Parathyroid adenoma (tissue), 2 donors: Measurements from ENCODE around the gene HECA.

ENCODE experiments used
- H2AFZ ChIP-seq: fragments of 300-600 bp; sonication (generic); one replicate; pipeline ENCODE4 v1.7.0; 2017; ENCODE audit warnings: antibody characterized with exemption, mild to moderate bottlenecking
- H3K27ac ChIP-seq: fragments of 300-600 bp; sonication (generic); one replicate; pipeline ENCODE4 v1.7.0; 2017
- H3K27me3 ChIP-seq: fragments of 300-600 bp; sonication (generic); one replicate; pipeline ENCODE4 v1.7.0; 2017; ENCODE audit warnings: low read length; ENCODE audit not compliant: control insufficient read depth, insufficient read depth
- H3K36me3 ChIP-seq: fragments of 300-600 bp; sonication (generic); one replicate; pipeline ENCODE4 v1.7.0; 2017; ENCODE audit warnings: low read length; ENCODE audit not compliant: control insufficient read depth, insufficient read depth
- H3K4me1 ChIP-seq: fragments of 300-600 bp; sonication (generic); one replicate; pipeline ENCODE4 v1.7.0; 2017; ENCODE audit warnings: control low read depth
- H3K4me2 ChIP-seq: fragments of 300-600 bp; sonication (generic); one replicate; pipeline ENCODE4 v1.7.0; 2017; ENCODE audit warnings: low read length
- H3K4me3 ChIP-seq: fragments of 300-600 bp; sonication (generic); one replicate; pipeline ENCODE4 v1.7.0; 2017; ENCODE audit warnings: low read depth, low read length
- H3K79me2 ChIP-seq: fragments of 300-600 bp; sonication (generic); one replicate; pipeline ENCODE4 v1.7.0; 2017; ENCODE audit warnings: control low read depth
- H3K9ac ChIP-seq: fragments of 300-600 bp; sonication (generic); one replicate; pipeline ENCODE4 v1.7.0; 2017; ENCODE audit warnings: mild to moderate bottlenecking
- H3K9me3 ChIP-seq: fragments of 300-600 bp; sonication (generic); one replicate; pipeline ENCODE4 v1.7.0; 2017; ENCODE audit warnings: low read length; ENCODE audit not compliant: control insufficient read depth
- CTCF ChIP-seq: fragments of 300-600 bp; sonication (generic); IDR thresholded peaks from one replicate; pipeline ENCODE4 v1.7.0; 2017; ENCODE audit warnings: antibody characterized with exemption, mild to moderate bottlenecking
- donor health status: primary hyperparathyroidism.

Gene HECA

GRCh38 chr6:139134817-139135577 lies at the start of gene HECA:
TSS of gene HECA (plus strand) at chr6:139135080. CDS start at chr6:139135397, 317 bp downstream.
- no peak for TF ChIP-seq CTCF
- H3K4me1 ChIP-seq: peaks cover 3% of the 10 kb centered on the region

GRCh38 chr6:139091826-139092225 lies 43.1 kb upstream of the HECA start:
- no peak overlapping the region for H3K9ac ChIP-seq
- no peak for TF ChIP-seq CTCF

More at GRCh38 chr6:139134817-139135577, at the start of gene HECA:
- Histone ChIP-seq H3K27me3 (no peaks in the 10 kb centered on the region), H3K36me3 (no peaks in the 10 kb centered on the region), H3K27ac (peak within 1 kb of the TSS; percentile 76), H3K4me3 (peak within 1 kb of the TSS; percentile 63), H2AFZ (peak within 1 kb of the TSS; percentile 78), H3K9me3 (no peaks in the 10 kb centered on the region), H3K79me2 (peaks cover 20% of the 10 kb centered on the region), H3K9ac (peak within 1 kb of the TSS; percentile 54), H3K4me2 (peak within 1 kb of the TSS; percentile 84)

GRCh38 chr6:139099984-139100383 lies 34.9 kb upstream of the HECA start:
- no peak overlapping the region for H3K27ac ChIP-seq
- H3K4me3 ChIP-seq: no peak overlapping the region
- no peak overlapping the region for H2AFZ ChIP-seq
- H3K79me2 ChIP-seq: no peaks in the 10 kb centered on the region
- H3K4me1 ChIP-seq: no peaks in the 10 kb centered on the region
- no peaks in the 10 kb centered on the region for H3K36me3 ChIP-seq
- H3K9ac ChIP-seq: no peak overlapping the region
- no peaks in the 10 kb centered on the region for H3K9me3 ChIP-seq
- H3K4me2 ChIP-seq: no peak overlapping the region
- TF ChIP-seq CTCF: no peak
- H3K27me3 ChIP-seq: no peaks in the 10 kb centered on the region

More at GRCh38 chr6:139091826-139092225, 43.1 kb upstream of the HECA start:
- no peak overlapping the region for H3K27ac ChIP-seq
- no peaks in the 10 kb centered on the region for H3K27me3 ChIP-seq
- no peak overlapping the region for H2AFZ ChIP-seq
- no peaks in the 10 kb centered on the region for H3K36me3 ChIP-seq
- no peaks in the 10 kb centered on the region for H3K9me3 ChIP-seq
- no peak overlapping the region for H3K4me2 ChIP-seq
- no peak overlapping the region for H3K4me3 ChIP-seq
- no peaks in the 10 kb centered on the region for H3K4me1 ChIP-seq
- H3K79me2 ChIP-seq: no peaks in the 10 kb centered on the region

- Histone ChIP-seq H3K4me1 (no peaks in the 10 kb centered on the region), H3K4me2 (no peak overlapping the region), H3K27me3 (no peaks in the 10 kb centered on the region), H3K9ac (no peak overlapping the region), H2AFZ (no peak overlapping the region), H3K9me3 (no peaks in the 10 kb centered on the region), H3K36me3 (no peaks in the 10 kb centered on the region), H3K4me3 (no peak overlapping the region), H3K27ac (no peak overlapping the region), H3K79me2 (no peaks in the 10 kb centered on the region)
- no peak for TF ChIP-seq CTCF
Observed at GRCh38 chr6:139107051-139107450, 27.8 kb upstream of the HECA start.

GRCh38 chr6:139108378-139108777 lies 26.5 kb upstream of the HECA start:
- Histone ChIP-seq H3K9me3 (no peaks in the 10 kb centered on the region), H3K27me3 (no peaks in the 10 kb centered on the region), H3K9ac (no peak overlapping the region), H3K36me3 (no peaks in the 10 kb centered on the region), H3K4me2 (no peak overlapping the region), H3K4me3 (no peak overlapping the region), H2AFZ (no peak overlapping the region), H3K27ac (no peak overlapping the region), H3K4me1 (no peaks in the 10 kb centered on the region), H3K79me2 (no peaks in the 10 kb centered on the region)
- no peak for TF ChIP-seq CTCF
